DND-41 (cell line): ENCODE measurements around the gene GDF9.

Source experiments
- ATAC-seq: fragments of 200-7000 bp; cut with Tn5 transposase; 3 replicates; pipeline ENCODE4 v1.9.1; 2021; ENCODE audit warnings: low read depth; ENCODE audit not compliant: insufficient read depth
- DNase-seq: peaks from one replicate; pipeline ENCODE4 v3.0.0-alpha.2; 2020
- H2AFZ ChIP-seq: 2 replicates; pipeline ENCODE4 v1.6.0; 2012; ENCODE audit warnings: low read depth, low read length
- H3K27ac ChIP-seq: 2 replicates; pipeline ENCODE4 v1.5.1; 2012; ENCODE audit warnings: low read length, inconsistent platforms
- H3K27me3 ChIP-seq: fragments of 200-600 bp; sonication (generic); 2 replicates; pipeline ENCODE4 v1.6.0; 2012; ENCODE audit warnings: low read length, mild to moderate bottlenecking, inconsistent platforms; ENCODE audit not compliant: insufficient read depth, poor library complexity
- H3K36me3 ChIP-seq: 2 replicates; pipeline ENCODE4 v1.5.1; 2012; ENCODE audit warnings: low read length, inconsistent platforms; ENCODE audit not compliant: insufficient read depth
- H3K4me1 ChIP-seq: 2 replicates; pipeline ENCODE4 v1.5.1; 2012; ENCODE audit warnings: mild to moderate bottlenecking, low read length; ENCODE audit not compliant: insufficient read depth
- H3K4me2 ChIP-seq: 2 replicates; pipeline ENCODE4 v1.6.0; 2012; ENCODE audit warnings: mild to moderate bottlenecking, moderate library complexity, low read length, inconsistent platforms; ENCODE audit not compliant: insufficient read depth
- H3K4me3 ChIP-seq, 2 experiments: fragments of 200-600 bp in 1 of 2; shearing (Covaris generic) in 1 of 2; 2 replicates each; pipeline ENCODE4 v1.5.1; 2012 to 2016; ENCODE audit warnings: inconsistent platforms in 2 of 2, low read length in 2 of 2, mild to moderate bottlenecking in 2 of 2, low read depth in 1 of 2, moderate library complexity in 1 of 2
- H3K79me2 ChIP-seq: 2 replicates; pipeline ENCODE4 v1.6.0; 2012; ENCODE audit warnings: low read length, inconsistent platforms; ENCODE audit not compliant: insufficient read depth
- H3K9ac ChIP-seq: 2 replicates; pipeline ENCODE4 v1.6.0; 2012; ENCODE audit warnings: low read depth, mild to moderate bottlenecking, inconsistent platforms, low read length, moderate library complexity
- H3K9me3 ChIP-seq: 2 replicates; pipeline ENCODE4 v1.5.1; 2012; ENCODE audit warnings: low read length, moderate library complexity, mild to moderate bottlenecking, inconsistent platforms; ENCODE audit not compliant: insufficient read depth, severe bottlenecking
- H4K20me1 ChIP-seq: 2 replicates; pipeline ENCODE4 v1.6.0; 2012; ENCODE audit warnings: low read length; ENCODE audit not compliant: insufficient read depth
- EZH2 ChIP-seq: IDR thresholded peaks from 3 replicates; pipeline ENCODE4 v1.6.1; 2012; ENCODE audit warnings: borderline replicate concordance, low read depth, mild to moderate bottlenecking, moderate library complexity, low read length, inconsistent platforms; ENCODE audit not compliant: severe bottlenecking
- TF ChIP-seq, protein P1 (sequence below): IDR thresholded peaks from 2 replicates; pipeline ENCODE4 v1.5.1; 2012; ENCODE audit warnings: borderline replicate concordance, low read length, moderate library complexity, mild to moderate bottlenecking; ENCODE audit not compliant: poor library complexity, severe bottlenecking; ENCODE audit errors: extremely low read depth

Gene GDF9

DNA sequence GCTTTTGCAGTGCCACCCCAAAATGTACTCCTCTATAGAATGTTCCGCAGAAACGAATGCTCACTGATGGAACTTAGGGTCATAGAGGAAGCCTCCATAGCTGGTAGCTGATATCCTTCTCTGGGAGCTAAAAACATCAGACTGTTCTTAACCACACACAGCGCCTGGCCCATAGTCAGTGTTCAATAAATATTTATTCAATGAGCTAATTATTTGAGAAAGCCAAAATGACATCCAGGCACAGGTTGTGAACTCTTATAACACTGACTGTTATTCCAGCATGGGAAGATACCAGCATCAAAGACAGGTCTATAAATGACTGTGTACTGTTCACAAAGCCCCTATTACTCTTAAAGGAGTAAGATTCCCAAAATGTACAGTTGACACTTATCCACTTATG is 12.9 kb downstream of the GDF9 start:
- Histone ChIP-seq H3K9ac (no peak overlapping the region), H3K36me3 (no peaks in the 10 kb centered on the region), H3K27ac (no peak overlapping the region), H3K79me2 (no peaks in the 10 kb centered on the region), H3K9me3 (no peaks in the 10 kb centered on the region), H3K27me3 (no peaks in the 10 kb centered on the region), H4K20me1 (no peaks in the 10 kb centered on the region), H3K4me3 (no peak overlapping the region), H3K4me1 (peaks cover 6% of the 10 kb centered on the region), H2AFZ (no peak overlapping the region), H3K4me2 (no peak overlapping the region)
- no peak for DNase-seq
- TF ChIP-seq, protein P1, sequence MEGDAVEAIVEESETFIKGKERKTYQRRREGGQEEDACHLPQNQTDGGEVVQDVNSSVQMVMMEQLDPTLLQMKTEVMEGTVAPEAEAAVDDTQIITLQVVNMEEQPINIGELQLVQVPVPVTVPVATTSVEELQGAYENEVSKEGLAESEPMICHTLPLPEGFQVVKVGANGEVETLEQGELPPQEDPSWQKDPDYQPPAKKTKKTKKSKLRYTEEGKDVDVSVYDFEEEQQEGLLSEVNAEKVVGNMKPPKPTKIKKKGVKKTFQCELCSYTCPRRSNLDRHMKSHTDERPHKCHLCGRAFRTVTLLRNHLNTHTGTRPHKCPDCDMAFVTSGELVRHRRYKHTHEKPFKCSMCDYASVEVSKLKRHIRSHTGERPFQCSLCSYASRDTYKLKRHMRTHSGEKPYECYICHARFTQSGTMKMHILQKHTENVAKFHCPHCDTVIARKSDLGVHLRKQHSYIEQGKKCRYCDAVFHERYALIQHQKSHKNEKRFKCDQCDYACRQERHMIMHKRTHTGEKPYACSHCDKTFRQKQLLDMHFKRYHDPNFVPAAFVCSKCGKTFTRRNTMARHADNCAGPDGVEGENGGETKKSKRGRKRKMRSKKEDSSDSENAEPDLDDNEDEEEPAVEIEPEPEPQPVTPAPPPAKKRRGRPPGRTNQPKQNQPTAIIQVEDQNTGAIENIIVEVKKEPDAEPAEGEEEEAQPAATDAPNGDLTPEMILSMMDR: no peak
- TF ChIP-seq EZH2: no peak
- no peak for ATAC-seq

DNA sequence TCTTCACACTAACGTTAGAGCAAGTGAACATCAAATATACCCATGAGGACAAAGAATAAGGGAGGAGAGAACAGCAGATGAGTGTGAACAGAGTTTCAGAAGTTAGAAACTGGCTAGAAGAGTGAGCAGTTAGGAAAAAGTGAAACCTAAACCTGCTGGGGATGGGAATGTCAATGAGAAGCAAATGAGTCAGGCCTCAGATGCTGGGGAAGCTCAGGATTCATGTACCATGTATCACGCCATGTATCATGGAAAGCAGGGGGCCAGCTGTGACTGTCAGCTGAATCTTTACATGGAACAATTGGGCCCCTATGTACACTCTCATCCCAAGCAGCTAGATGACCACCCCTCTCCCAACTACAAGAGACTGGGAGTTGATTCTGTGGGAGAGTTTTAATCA is 16.2 kb downstream of the GDF9 start:
- no peaks in the 10 kb centered on the region for H3K79me2 ChIP-seq
- no peaks in the 10 kb centered on the region for H3K36me3 ChIP-seq
- peaks cover 6% of the 10 kb centered on the region for H3K4me1 ChIP-seq
- no peak overlapping the region for H3K9ac ChIP-seq
- no peak overlapping the region for H3K4me3 ChIP-seq
- H4K20me1 ChIP-seq: no peaks in the 10 kb centered on the region
- DNase-seq (no peak), ATAC-seq (no peak)
- no peaks in the 10 kb centered on the region for H3K27me3 ChIP-seq
- no peak overlapping the region for H2AFZ ChIP-seq
- no peak overlapping the region for H3K4me2 ChIP-seq
- no peak for TF ChIP-seq EZH2
- TF ChIP-seq, protein P1: no peak
- no peak overlapping the region for H3K27ac ChIP-seq
- no peaks in the 10 kb centered on the region for H3K9me3 ChIP-seq

DNA sequence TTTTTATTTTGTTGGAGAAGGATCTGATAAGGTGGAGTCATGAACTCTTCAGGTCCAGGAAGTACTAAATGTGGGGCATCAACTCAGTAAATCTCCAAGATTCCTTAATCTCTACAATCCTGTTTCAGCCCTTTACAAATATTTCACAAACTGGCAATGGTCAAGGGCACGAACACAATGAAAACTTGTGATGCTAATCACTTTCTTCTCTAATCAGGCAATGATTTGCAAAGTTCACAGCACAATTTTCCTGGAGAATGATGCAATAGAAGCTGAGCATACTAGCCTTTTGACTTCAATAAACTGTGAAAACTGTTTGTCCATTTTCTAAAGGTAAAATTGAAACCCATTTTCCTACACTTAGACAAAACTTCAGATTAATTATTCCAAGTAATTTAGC is 16.9 kb downstream of the GDF9 start:
- H3K27me3 ChIP-seq: no peaks in the 10 kb centered on the region
- H3K79me2 ChIP-seq: no peaks in the 10 kb centered on the region
- no peak overlapping the region for H3K4me2 ChIP-seq
- no peaks in the 10 kb centered on the region for H4K20me1 ChIP-seq
- no peak overlapping the region for H3K27ac ChIP-seq
- peaks cover 6% of the 10 kb centered on the region for H3K4me1 ChIP-seq
- ATAC-seq: no peak
- DNase-seq: no peak
- H3K36me3 ChIP-seq: no peaks in the 10 kb centered on the region
- no peak overlapping the region for H2AFZ ChIP-seq
- no peak overlapping the region for H3K9ac ChIP-seq
- H3K4me3 ChIP-seq: no peak overlapping the region
- no peaks in the 10 kb centered on the region for H3K9me3 ChIP-seq
- TF ChIP-seq EZH2: no peak
- TF ChIP-seq, protein P1: no peak

DNA sequence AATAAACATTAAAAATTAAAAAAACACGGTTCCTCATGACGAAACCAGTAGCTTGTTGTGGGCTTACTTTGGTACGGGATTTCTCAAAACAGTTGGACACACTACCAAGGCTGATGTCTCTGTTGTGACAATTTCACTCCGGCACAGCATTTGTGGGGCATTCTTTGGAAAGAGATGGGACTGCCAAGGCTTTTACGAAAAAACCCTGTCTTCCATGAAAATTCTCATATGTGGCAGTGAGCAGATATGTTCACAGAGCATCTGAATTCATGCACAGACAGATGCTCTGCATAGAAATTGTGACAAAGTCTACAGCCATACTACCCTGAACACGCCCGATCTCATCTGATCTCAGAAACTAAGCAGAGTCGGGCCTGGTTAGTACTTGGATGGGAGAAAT is 18.0 kb downstream of the GDF9 start:
- Histone ChIP-seq H2AFZ (no peak overlapping the region), H3K4me3 (no peak overlapping the region), H3K9me3 (no peaks in the 10 kb centered on the region), H3K4me2 (no peak overlapping the region), H3K9ac (no peak overlapping the region), H3K36me3 (no peaks in the 10 kb centered on the region), H3K79me2 (no peaks in the 10 kb centered on the region), H3K27ac (no peak overlapping the region), H3K27me3 (no peaks in the 10 kb centered on the region), H4K20me1 (no peaks in the 10 kb centered on the region), H3K4me1 (no peaks in the 10 kb centered on the region)
- DNase-seq: no peak
- ATAC-seq: no peak
- TF ChIP-seq EZH2: no peak
- TF ChIP-seq, protein P1: no peak
